AG04449 (cell line): Measurements from ENCODE around the gene ATXN1.
"Not testable (repeated sequence)": the region's sequence is repeated elsewhere in the genome, so short reads cannot be mapped to it uniquely, and the experiment has no call there.

Source experiments
- CTCF ChIA-PET: fragments of 350-600 bp; formaldehyde crosslinking; extraction: SDS; loops from one replicate; lab custom pipeline; 2021; ENCODE audit warnings: antibody characterized with exemption; lab: Yijun Ruan, JAX
- POLR2A ChIA-PET: fragments of 400-600, 350-600 bp; formaldehyde crosslinking; extraction: SDS; loops from one replicate; lab custom pipeline; 2020; ENCODE audit warnings: antibody characterized with exemption, inconsistent platforms; lab: Yijun Ruan, JAX
- DNase-seq: peaks from one replicate; pipeline ENCODE4 v3.0.0-alpha.2; 2010; ENCODE audit warnings: low read depth, low spot score
- H3K4me3 ChIP-seq: 2 replicates; pipeline ENCODE4 v1.5.1; 2011; ENCODE audit warnings: low read depth, mild to moderate bottlenecking, control low read depth, low read length
- CTCF ChIP-seq: IDR thresholded peaks from one replicate; pipeline ENCODE4 v1.5.1; 2011; ENCODE audit warnings: mild to moderate bottlenecking, moderate library complexity, low read length, control low read depth, inconsistent platforms; ENCODE audit not compliant: insufficient read depth; ENCODE audit errors: missing control alignments

The ATXN1 gene

GRCh38 chr6:16622193-16622592 lies 139.1 kb downstream of the ATXN1 start:
- H3K4me3 ChIP-seq: no peak overlapping the region
- TF ChIP-seq CTCF: no peak
- no peak for DNase-seq
- ChIA-PET POLR2A (no interaction called here), CTCF (interaction anchor here (1.2 to 1.6 kb wide), 3 partner anchors 106 to 111 kb away, joined by 3 read pairs; no protein-coding TSS in a partner anchor)

- H3K4me3 ChIP-seq: no peak overlapping the region
- TF ChIP-seq CTCF: no peak
- CTCF ChIA-PET: no interaction called here
- POLR2A ChIA-PET: no interaction called here
- DNase-seq: no peak
Observed at GRCh38 chr6:16621002-16621401, 140.3 kb downstream of the ATXN1 start.

- CTCF ChIA-PET: no interaction called here
- H3K4me3 ChIP-seq: no peak overlapping the region
- DNase-seq: no peak
- no peak for TF ChIP-seq CTCF
- POLR2A ChIA-PET: interaction anchor here (1.3 kb wide), 1 partner anchor 15 kb away, joined by 5 read pairs; no protein-coding TSS in a partner anchor
Observed at GRCh38 chr6:16619777-16620176, 141.5 kb downstream of the ATXN1 start.

GRCh38 chr6:16618962-16619361 lies 142.3 kb downstream of the ATXN1 start:
- CTCF ChIA-PET: no interaction called here
- DNase-seq: no peak

GRCh38 chr6:16615215-16615614 lies 146.0 kb downstream of the ATXN1 start:
- H3K4me3 ChIP-seq, CTCF ChIA-PET, POLR2A ChIA-PET, DNase-seq: not testable (repeated sequence)

More at GRCh38 chr6:16618962-16619361, 142.3 kb downstream of the ATXN1 start:
- H3K4me3 ChIP-seq: no peak overlapping the region
- TF ChIP-seq CTCF: no peak
- POLR2A ChIA-PET: interaction anchor here (1.3 kb wide), 1 partner anchor 16 kb away, joined by 5 read pairs; no protein-coding TSS in a partner anchor

- DNase-seq, POLR2A ChIA-PET, CTCF ChIA-PET, H3K4me3 ChIP-seq: not testable (repeated sequence)
Observed at GRCh38 chr6:16614143-16614542, 147.1 kb downstream of the ATXN1 start.

GRCh38 chr6:16613504-16613903 lies 147.8 kb downstream of the ATXN1 start:
- CTCF ChIA-PET, DNase-seq, H3K4me3 ChIP-seq, POLR2A ChIA-PET: not testable (repeated sequence)

- ChIA-PET POLR2A (no interaction called here), CTCF (no interaction called here)
- no peak for DNase-seq
- H3K4me3 ChIP-seq: no peak overlapping the region
- no peak for TF ChIP-seq CTCF
Observed at GRCh38 chr6:16608444-16608843, 152.8 kb downstream of the ATXN1 start.
